Measurements from ENCODE around the gene LAMA2. TPM values are rescaled to one million over a fixed set of nuclear protein-coding genes. Genes with fewer than 3 reads are reported as not detected.

LAMA2 gene
- total and polyA plus RNA-seq, 2 donors (not counting 3 experiments of a cell fraction or from before 2014, with no cell fraction given) = 0.51 to 0.75 TPM

DNA sequence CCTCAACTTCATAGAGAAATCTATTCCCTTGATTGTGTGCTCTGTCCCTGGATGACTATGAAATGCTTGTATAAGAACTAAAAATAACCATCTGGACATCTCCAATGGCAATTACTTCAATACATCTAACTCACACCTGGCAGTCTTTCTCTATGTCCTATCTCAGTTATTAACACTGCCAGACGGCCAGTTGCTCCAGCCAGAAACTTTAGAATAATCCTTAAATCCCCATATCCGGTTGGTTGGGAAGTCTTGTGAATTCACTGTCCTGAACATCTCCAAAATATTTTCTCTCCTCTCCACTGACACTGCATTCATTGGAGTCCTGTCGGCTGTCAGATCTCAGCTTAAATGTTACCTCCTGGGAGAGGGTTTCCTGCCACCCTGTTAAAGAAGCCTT, 12.2 kb upstream of the LAMA2 start:
- FAIRE-seq (no peak), DNase-seq (ENCODE audit: low read depth, low spot score) (no peak)
- ChIA-PET CTCF (no interaction called here), POLR2A (no interaction called here)
- no peaks in the 10 kb centered on the region for H3K4me1 ChIP-seq (ENCODE audit: control insufficient read depth, extremely low read depth, insufficient read depth, low read length)
- intact Hi-C loops (cut with micrococcal nuclease) (no loop called here), dilution Hi-C loops (cut with MboI; ENCODE audit: extremely low pct_ligation_motif_present, low sequenced_read_pairs) (no loop called here)
- H3K9me1 ChIP-seq (replicated peaks; ENCODE audit: control insufficient read depth, extremely low read depth, insufficient read depth, low read length) = no peaks in the 10 kb centered on the region
- H3K79me2 ChIP-seq (ENCODE audit: control insufficient read depth, insufficient read depth, low read length) = no peaks in the 10 kb centered on the region
- no peaks in the 10 kb centered on the region for H3K27me3 ChIP-seq (ENCODE audit: control insufficient read depth in 2 of 2, insufficient read depth in 2 of 2, low read length in 2 of 2)
- H3K4me2 ChIP-seq (ENCODE audit: insufficient read depth, low read length) = no peak overlapping the region
- H2AFZ ChIP-seq (ENCODE audit: low read depth, low read length) = no peak overlapping the region
- no peak for TF ChIP-seq FOS (IDR thresholded peaks at IDR 0.05; ENCODE audit: borderline replicate concordance, insufficient read depth, low read length)
- TF ChIP-seq, protein P1, sequence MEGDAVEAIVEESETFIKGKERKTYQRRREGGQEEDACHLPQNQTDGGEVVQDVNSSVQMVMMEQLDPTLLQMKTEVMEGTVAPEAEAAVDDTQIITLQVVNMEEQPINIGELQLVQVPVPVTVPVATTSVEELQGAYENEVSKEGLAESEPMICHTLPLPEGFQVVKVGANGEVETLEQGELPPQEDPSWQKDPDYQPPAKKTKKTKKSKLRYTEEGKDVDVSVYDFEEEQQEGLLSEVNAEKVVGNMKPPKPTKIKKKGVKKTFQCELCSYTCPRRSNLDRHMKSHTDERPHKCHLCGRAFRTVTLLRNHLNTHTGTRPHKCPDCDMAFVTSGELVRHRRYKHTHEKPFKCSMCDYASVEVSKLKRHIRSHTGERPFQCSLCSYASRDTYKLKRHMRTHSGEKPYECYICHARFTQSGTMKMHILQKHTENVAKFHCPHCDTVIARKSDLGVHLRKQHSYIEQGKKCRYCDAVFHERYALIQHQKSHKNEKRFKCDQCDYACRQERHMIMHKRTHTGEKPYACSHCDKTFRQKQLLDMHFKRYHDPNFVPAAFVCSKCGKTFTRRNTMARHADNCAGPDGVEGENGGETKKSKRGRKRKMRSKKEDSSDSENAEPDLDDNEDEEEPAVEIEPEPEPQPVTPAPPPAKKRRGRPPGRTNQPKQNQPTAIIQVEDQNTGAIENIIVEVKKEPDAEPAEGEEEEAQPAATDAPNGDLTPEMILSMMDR (IDR thresholded peaks at IDR 0.05; ENCODE audit: extremely low read depth in 1 of 2, insufficient read depth in 1 of 2, low read depth in 1 of 2, low read length in 2 of 2) = no peak
- no peak for TF ChIP-seq MYC (IDR thresholded peaks at IDR 0.05; ENCODE audit: low read depth, low read length)
- TF ChIP-seq POLR2AphosphoS5 (IDR thresholded peaks at IDR 0.05; ENCODE audit: insufficient read depth, low read depth, low read length) = no peak
- TF ChIP-seq GATA2 (IDR thresholded peaks at IDR 0.05; ENCODE audit: insufficient read depth, insufficient read length, low read depth, low read length) = no peak
- TF ChIP-seq, protein P2, sequence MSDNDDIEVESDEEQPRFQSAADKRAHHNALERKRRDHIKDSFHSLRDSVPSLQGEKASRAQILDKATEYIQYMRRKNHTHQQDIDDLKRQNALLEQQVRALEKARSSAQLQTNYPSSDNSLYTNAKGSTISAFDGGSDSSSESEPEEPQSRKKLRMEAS (IDR thresholded peaks at IDR 0.05; ENCODE audit: insufficient read depth, insufficient read length) = no peak
- TF ChIP-seq JUN (IDR thresholded peaks at IDR 0.05; ENCODE audit: borderline replicate concordance, insufficient read depth, insufficient read length, low read depth) = no peak
- TF ChIP-seq EZH2 (IDR thresholded peaks at IDR 0.05; ENCODE audit: borderline replicate concordance, low read depth, low read length, severe bottlenecking) = no peak
- no peak for TF ChIP-seq POLR2A (IDR thresholded peaks at IDR 0.05; ENCODE audit: low read depth, low read length)
- no peak overlapping the region for H3K9ac ChIP-seq (replicated peaks; ENCODE audit: extremely low read depth, insufficient read depth, low read length)
- H3K4me3 ChIP-seq (replicated peaks in 1 of 3; ENCODE audit: insufficient read depth in 1 of 3, low read depth in 1 of 3, low read length in 3 of 3) = no peak overlapping the region
- no peak overlapping the region for H3K27ac ChIP-seq (ENCODE audit: insufficient read depth, low read depth, low read length)
- BruUV-seq (replicated peaks) = no TSS peak
- no peaks in the 10 kb centered on the region for H3K9me3 ChIP-seq (replicated peaks; ENCODE audit: control insufficient read depth, insufficient read depth, low read length)
- no peaks in the 10 kb centered on the region for H4K20me1 ChIP-seq (replicated peaks; ENCODE audit: control insufficient read depth, extremely low read depth, insufficient read depth, low read length)
- H3K36me3 ChIP-seq (ENCODE audit: control insufficient read depth in 2 of 2, extremely low read depth in 1 of 2, insufficient read depth in 2 of 2, low read length in 2 of 2) = no peaks in the 10 kb centered on the region

Data from endothelial cell of umbilical vein (primary cell).